Endodermal cell (in vitro differentiated cells): ENCODE data around the gene AOPEP. TPM values are rescaled to one million over a fixed set of nuclear protein-coding genes. Genes with fewer than 3 reads are reported as not detected.

Experiments
- DNase-seq: peaks from one replicate; pipeline ENCODE4 v3.0.0-alpha.2; 2017
- H3K27ac ChIP-seq: 2 replicates; pipeline ENCODE4 v1.5.1; 2013; ENCODE audit warnings: mild to moderate bottlenecking, low read depth, low read length, moderate library complexity
- H3K27me3 ChIP-seq: 2 replicates; pipeline ENCODE4 v1.6.1; 2013; ENCODE audit warnings: mild to moderate bottlenecking, low read length, moderate library complexity; ENCODE audit not compliant: insufficient read depth, control insufficient read depth, poor library complexity, severe bottlenecking
- H3K36me3 ChIP-seq: 2 replicates; pipeline ENCODE4 v1.7.0; 2013; ENCODE audit warnings: mild to moderate bottlenecking, low read length, moderate library complexity; ENCODE audit not compliant: control insufficient read depth, insufficient read depth
- H3K4me1 ChIP-seq: one replicate; pipeline ENCODE4 v1.7.0; 2013; ENCODE audit warnings: low read length; ENCODE audit not compliant: control insufficient read depth, insufficient read depth
- H3K4me3 ChIP-seq: 2 replicates; pipeline ENCODE4 v1.5.1; 2013; ENCODE audit warnings: mild to moderate bottlenecking, low read length, moderate library complexity
- H3K9ac ChIP-seq: 2 replicates; pipeline ENCODE4 v1.6.1; 2013; ENCODE audit warnings: mild to moderate bottlenecking, low read length, moderate library complexity; ENCODE audit not compliant: poor library complexity, severe bottlenecking; ENCODE audit errors: extremely low read depth
- H3K9me3 ChIP-seq: 2 replicates; pipeline ENCODE4 v1.6.1; 2013; ENCODE audit warnings: mild to moderate bottlenecking, low read length, moderate library complexity; ENCODE audit not compliant: control insufficient read depth
- H3K27ac Mint-ChIP-seq: 2 replicates; pipeline ENCODE4 v1.8.0; 2020; ENCODE audit warnings: mixed read lengths
- H3K27me3 Mint-ChIP-seq: 2 replicates; pipeline ENCODE4 v1.8.0; 2021; ENCODE audit warnings: mild to moderate bottlenecking, mixed read lengths; ENCODE audit not compliant: insufficient read depth
- H3K36me3 Mint-ChIP-seq: 2 replicates; pipeline ENCODE4 v1.8.0; 2020; ENCODE audit warnings: low read depth, mixed read lengths
- H3K4me1 Mint-ChIP-seq: 2 replicates; pipeline ENCODE4 v1.8.0; 2020; ENCODE audit warnings: mixed read lengths
- H3K4me3 Mint-ChIP-seq: 2 replicates; pipeline ENCODE4 v1.8.0; 2020; ENCODE audit warnings: mild to moderate bottlenecking, moderate library complexity, mixed read lengths
- H3K9me3 Mint-ChIP-seq: 2 replicates; pipeline ENCODE4 v1.8.0; 2020; ENCODE audit warnings: mild to moderate bottlenecking, mixed read lengths
- WGBS, 2 experiments: methylation state at CpG; one replicate each; pipeline versions ENCODE4 v1.1.5 to v1.1.7; 2013; ENCODE audit warnings: missing lambda C conversion rate in 2 of 2, mixed read lengths in 1 of 2; ENCODE audit not compliant: insufficient coverage in 1 of 2, insufficient read length in 1 of 2; 5-methylcytosine and 5-hydroxymethylcytosine counted together
- total RNA-seq, 2 donors: library from RNA; stranded (reverse); fragmentation: NEBNext Ultra II Directional in 1 of 2; extraction: Animal tissue kit (Norgen Biotek cat#: 25700) in 1 of 2; gene quantifications; 2 replicates in 1 of 2; 3 replicates in 1 of 2; pipeline ENCODE4 v1.2.1, GENCODE V29; 2021
- TF ChIP-seq, protein P1 (sequence below): fragments of 200-600 bp; sonication (generic); conservative IDR thresholded peaks from 2 replicates; pipeline ENCODE4 v1.5.0; 2021; ENCODE audit warnings: antibody characterized with exemption, mild to moderate bottlenecking

AOPEP gene
- total RNA-seq, 2 donors from 2014 or later, result 23.4 to 33.7 TPM

DNA sequence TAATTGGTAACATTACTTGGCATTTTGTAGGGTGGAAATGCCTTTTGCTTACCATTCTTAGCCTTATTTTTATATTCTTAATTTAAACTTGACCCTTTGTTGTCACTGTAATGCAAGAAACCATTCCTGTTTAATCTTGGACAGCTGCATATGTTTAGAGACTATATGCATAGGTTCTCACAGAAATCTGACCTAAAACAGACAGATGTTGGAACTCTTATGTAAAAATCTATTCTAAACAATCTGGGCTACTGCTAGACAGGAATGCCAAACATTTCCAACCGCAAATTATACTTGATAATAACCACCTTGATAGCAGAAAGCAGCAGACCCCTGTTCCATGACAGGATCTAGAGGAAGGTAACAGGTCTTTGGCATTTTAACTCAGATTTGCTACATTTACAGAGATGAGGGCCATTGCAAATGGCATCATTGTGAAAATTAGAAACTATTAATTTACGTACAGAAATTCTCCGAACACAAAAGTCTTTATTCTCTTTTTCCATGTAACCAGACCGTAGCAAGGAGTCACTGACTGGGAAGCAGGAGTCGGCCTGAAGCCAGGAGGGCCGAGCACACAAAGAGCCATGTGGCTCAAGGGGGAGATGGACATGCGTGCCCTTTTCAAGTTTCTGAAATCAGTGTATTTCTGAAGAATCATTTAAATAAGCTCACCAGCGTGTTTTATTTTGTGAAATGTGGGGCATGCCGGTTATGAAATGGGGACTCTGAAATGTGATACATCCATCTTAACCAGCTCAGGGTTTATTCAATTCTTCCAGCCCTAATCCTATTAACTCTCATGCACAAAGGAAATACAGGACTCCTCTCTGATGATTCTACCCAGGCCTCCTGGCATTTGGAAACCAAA, 139.3 kb downstream of the AOPEP start:
- Mint-ChIP-seq H3K27me3 (no peaks in the 10 kb centered on the region), H3K4me3 (no peak overlapping the region), H3K27ac (peak overlapping the region; percentile 79), H3K4me1 (peaks cover 22% of the 10 kb centered on the region), H3K9me3 (no peaks in the 10 kb centered on the region), H3K36me3 (no peaks in the 10 kb centered on the region)
- no peak overlapping the region for H3K27ac ChIP-seq
- 83% methylated on average over 6 to 9 of the region's 9 CpGs for WGBS, 2 experiments
- peak; percentile 46 for DNase-seq
- no peaks in the 10 kb centered on the region for H3K9me3 ChIP-seq
- TF ChIP-seq, protein P1, sequence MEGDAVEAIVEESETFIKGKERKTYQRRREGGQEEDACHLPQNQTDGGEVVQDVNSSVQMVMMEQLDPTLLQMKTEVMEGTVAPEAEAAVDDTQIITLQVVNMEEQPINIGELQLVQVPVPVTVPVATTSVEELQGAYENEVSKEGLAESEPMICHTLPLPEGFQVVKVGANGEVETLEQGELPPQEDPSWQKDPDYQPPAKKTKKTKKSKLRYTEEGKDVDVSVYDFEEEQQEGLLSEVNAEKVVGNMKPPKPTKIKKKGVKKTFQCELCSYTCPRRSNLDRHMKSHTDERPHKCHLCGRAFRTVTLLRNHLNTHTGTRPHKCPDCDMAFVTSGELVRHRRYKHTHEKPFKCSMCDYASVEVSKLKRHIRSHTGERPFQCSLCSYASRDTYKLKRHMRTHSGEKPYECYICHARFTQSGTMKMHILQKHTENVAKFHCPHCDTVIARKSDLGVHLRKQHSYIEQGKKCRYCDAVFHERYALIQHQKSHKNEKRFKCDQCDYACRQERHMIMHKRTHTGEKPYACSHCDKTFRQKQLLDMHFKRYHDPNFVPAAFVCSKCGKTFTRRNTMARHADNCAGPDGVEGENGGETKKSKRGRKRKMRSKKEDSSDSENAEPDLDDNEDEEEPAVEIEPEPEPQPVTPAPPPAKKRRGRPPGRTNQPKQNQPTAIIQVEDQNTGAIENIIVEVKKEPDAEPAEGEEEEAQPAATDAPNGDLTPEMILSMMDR, result no peak
- peaks cover 8% of the 10 kb centered on the region for H3K4me1 ChIP-seq
- no peaks in the 10 kb centered on the region for H3K36me3 ChIP-seq
- no peak overlapping the region for H3K4me3 ChIP-seq
- H3K9ac ChIP-seq, result no peak overlapping the region
- no peaks in the 10 kb centered on the region for H3K27me3 ChIP-seq

DNA sequence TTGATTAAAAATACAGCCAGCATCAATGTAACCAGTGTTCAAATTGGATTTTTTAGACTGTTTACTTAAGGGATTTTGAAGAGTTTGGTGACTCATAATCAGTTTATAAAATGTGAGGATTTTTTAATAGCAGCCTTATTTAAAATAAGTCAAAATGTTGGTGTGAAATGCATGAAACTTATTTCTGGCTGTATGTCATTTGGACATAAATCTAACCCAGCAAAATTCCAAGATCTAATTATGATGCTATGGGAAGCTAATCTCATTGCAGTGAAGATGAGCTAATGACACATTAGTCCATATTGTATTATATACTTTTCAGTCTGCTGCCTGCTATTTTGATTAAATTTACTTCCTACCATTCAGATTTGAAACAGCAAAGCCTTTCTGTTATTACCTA, 140.3 kb downstream of the AOPEP start:
- no peaks in the 10 kb centered on the region for H3K9me3 Mint-ChIP-seq
- H3K27ac Mint-ChIP-seq, result peak overlapping the region; percentile 20
- Histone ChIP-seq H3K4me3 (no peak overlapping the region), H3K9me3 (no peaks in the 10 kb centered on the region), H3K4me1 (peaks cover 8% of the 10 kb centered on the region), H3K27ac (no peak overlapping the region), H3K9ac (no peak overlapping the region), H3K36me3 (no peaks in the 10 kb centered on the region), H3K27me3 (no peaks in the 10 kb centered on the region)
- DNase-seq, result no peak
- H3K36me3 Mint-ChIP-seq, result no peaks in the 10 kb centered on the region
- H3K4me3 Mint-ChIP-seq, result no peak overlapping the region
- TF ChIP-seq, protein P1, result no peak
- H3K4me1 Mint-ChIP-seq, result peaks cover 22% of the 10 kb centered on the region
- no peaks in the 10 kb centered on the region for H3K27me3 Mint-ChIP-seq

DNA sequence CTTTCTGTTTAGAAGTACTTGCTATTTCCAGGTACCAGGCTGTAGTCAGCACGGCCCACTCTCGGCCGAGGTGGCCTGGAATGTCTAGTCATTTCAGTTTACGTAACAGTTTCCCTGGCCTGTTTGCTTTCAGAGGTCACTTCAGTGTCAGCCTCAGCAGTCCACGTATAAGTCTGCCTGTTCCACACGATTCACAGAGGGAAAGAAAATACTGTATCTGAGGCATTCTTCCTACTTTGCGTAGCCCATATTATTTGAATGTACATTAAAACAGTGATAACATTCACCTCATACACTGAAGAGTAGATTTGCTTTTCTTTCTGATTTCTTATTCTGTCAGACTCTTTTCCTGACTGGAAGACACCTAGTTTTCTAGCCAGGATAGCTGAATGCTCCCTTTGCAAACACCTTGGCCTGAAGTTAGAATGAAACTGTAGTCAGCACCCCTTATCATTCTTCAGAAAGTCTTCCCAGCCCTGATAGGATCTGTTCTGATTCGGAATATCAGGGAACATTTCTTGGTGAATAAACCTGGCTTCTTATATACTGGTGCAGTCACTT, 140.9 kb downstream of the AOPEP start:
- Histone ChIP-seq H3K9ac (no peak overlapping the region), H3K9me3 (no peaks in the 10 kb centered on the region), H3K36me3 (no peaks in the 10 kb centered on the region), H3K4me1 (peaks cover 8% of the 10 kb centered on the region), H3K27ac (no peak overlapping the region), H3K4me3 (no peak overlapping the region), H3K27me3 (no peaks in the 10 kb centered on the region)
- Mint-ChIP-seq H3K9me3 (no peaks in the 10 kb centered on the region), H3K27me3 (no peaks in the 10 kb centered on the region), H3K36me3 (no peaks in the 10 kb centered on the region), H3K4me3 (no peak overlapping the region), H3K27ac (peak overlapping the region; percentile 20), H3K4me1 (peaks cover 22% of the 10 kb centered on the region)
- 85 to 86% methylated on average over 4 to 8 of the region's 8 CpGs for WGBS, 2 experiments
- TF ChIP-seq, protein P1, result no peak
- DNase-seq, result no peak
